ENCODE measurements around the gene MSANTD4.
"Not testable (repeated sequence)": the region's sequence is repeated elsewhere in the genome, so short reads cannot be mapped to it uniquely, and the experiment has no call there.

The MSANTD4 gene

DNA sequence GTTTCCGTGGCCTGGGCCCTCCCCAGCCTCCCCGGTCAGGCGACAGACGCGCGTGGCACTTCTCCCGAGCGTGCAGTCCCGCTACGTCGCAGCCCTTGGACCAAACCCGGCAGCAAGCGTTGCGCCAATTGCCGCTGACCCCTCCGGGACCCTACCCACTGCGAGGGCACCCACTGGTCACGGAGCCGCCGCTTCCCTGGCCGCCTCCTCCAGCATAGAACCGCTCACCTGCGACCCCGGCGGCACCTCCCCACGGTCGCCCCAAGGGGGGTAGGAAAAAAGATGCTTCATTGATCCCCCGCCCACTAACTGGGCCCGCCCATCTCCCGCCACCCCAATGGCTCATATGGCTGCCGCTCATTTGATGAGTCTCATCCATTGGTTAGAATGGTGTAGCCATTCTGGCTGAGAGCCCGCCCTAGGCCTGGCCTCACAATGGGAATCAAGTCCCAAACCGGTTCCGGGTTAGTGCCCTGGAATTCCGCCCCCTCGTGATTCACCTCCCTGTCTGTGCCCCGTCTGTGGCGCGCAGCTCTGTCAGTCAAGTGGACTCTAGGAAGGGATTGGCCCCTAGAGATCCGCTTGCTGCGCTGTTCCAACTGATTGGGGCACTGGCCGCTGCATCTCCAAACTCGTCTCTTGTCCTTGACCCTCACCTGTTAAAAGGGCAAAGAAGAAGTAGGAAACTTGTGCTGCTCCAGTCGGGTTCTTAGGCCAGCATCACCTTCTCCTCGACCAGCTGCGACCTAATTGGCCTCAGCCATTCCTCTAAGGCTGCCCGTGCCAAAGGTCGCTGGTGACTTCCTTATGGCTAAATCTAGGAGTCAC lies at the start of gene MSANTD4:
Gene MSANTD4 (minus strand): TSS at position 274 of the 828 bp plus-strand sequence. CDS start 11,323 bp downstream, outside the sequence.
- peak; percentile 100 for DNase-seq

DNA sequence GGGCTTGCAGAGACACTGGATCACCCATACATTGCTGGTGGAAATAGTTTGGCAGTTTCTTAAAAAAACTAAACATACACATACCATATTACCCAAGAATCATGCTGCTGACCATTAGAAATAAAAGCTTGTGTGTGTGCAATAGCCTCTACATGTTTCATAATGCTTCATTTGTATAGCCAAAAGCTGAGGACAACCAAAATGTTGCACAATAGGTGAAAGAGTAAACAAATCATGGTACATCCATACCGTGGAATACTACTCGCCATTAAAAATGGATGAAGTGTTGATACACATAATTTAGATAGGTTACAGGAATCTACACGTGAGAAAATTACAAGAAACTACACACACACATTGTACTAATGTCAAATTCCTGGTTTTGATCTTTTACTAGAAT lies 48.6 kb upstream of the MSANTD4 start:
- peak; percentile 18 for DNase-seq

DNA sequence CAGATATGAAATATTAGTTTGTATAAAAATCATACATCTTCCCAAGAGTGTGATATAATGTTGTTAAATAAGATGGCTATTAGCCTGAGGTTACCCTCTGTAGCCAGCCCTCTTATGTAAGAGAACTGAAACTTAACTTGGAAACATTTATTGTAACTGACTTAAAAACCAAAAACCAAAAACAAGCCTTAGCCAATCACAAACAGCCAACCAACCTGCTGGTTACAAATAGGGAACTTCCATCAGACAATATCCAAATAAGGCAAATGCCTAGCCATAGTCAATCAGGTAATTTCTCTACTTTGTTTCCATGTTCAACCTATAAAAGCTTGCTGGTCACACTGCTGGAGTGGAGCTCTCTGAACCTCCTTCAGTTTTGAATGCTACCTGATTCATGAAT lies 41.0 kb upstream of the MSANTD4 start:
- peak; percentile 85 for DNase-seq

DNA sequence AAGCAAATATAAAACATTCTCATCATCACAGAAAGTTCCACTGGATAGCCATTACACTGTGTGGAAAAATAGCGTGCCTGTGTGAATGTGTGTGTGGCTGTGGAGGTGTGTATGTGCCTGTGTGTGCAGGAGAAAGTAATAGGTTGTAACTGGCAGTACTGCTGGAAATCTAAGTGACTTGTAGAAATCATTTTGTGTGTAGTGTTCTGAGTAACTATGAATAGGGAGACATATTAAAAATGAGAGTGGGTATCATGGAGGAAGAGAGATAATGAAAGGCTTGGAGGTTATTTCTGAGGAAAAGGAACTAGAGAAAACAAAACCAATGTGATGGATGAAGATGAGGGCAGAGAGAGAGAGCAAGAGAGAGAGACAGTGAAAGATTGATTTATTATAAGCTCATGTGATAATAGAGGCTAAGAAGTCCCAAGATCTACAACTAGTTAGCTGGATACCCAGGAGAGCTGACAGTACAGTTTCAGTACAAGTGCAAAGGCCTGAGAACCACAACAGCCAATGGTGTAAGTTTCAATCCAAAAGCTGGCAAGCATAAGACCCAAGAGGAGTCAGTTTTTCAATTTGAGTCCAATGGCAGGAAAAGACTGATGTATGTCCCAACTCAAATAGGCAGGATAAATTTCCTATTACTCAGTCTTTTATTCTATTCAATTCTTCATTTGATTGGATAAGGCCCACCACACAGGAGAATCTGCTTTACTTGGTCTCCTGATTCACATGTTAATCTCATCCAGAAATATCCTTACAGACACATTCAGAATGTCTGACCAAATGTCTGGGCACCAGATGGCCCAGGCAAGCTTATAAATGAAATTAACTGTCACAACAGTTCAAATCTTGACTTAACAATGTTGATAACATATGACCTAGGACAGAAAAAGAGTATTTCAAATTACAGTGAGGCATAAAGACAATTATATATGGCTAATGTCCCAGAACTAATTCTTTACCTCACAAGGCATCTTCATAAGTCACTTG lies 40.2 kb upstream of the MSANTD4 start:
- no peak for DNase-seq

DNA sequence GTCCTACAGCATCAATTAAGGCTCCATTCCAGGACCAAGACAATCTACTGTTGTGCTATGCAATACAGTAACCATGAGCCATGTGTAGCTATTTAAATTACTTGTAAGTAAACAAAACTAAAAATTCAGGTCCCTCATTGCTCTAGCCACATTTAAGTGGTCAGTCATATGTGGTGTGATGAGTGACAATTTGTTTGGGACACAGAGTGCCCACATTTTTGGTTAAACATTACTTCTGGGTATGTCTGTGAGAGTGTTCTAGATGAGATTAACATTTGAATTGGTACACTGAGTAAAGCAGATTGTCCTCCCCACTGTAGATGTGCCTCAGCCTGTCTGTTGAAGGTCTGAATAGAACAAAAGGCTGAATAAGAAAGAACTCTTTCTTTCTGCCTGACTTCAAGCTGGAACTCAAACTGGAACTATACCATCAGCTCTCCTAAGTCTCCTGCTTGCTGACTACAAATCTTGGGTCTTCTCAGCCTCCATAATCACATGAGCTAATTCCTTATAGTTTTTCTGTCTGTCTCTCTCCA lies 39.3 kb upstream of the MSANTD4 start:
- DNase-seq = no peak

DNA sequence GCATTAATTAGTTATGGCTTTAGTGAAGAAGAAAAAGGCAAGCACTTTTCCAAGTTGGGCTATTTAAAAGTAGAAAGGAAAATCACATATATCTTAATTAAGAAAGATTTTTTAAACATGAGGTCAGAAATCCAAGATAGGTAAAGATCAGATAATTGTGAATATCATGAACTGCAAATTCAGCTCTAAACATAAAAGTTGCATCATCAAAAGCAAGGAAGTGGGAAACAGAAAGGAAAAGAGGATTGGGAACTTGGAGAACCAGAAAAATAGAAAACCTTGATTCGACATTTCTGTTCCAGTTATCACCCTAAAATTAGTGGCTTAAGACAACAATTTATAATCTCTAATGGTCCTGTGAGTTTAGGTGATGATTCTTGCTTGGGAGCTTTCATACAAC lies 37.6 kb upstream of the MSANTD4 start:
- no peak for DNase-seq

DNA sequence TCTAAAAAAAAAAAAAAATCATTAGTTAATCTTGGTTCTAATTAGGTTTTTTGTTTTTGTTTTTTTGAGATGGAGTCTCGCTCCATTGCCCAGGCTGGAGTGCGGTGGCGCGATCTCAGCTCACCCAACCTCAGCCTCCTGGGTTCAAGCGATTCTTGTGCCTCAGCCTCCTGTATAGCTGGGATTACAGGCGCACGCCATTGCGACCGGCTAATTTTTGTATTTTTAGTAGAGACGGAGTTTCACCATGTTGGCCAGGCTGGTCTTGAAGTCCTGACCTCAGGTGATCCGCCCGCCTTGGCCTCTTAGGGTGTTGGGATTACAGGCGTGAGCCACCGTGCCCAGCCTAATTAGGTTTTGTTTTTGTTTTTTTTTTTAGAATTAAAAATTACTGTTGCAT lies 36.3 kb upstream of the MSANTD4 start:
- not testable (repeated sequence) for DNase-seq

DNA sequence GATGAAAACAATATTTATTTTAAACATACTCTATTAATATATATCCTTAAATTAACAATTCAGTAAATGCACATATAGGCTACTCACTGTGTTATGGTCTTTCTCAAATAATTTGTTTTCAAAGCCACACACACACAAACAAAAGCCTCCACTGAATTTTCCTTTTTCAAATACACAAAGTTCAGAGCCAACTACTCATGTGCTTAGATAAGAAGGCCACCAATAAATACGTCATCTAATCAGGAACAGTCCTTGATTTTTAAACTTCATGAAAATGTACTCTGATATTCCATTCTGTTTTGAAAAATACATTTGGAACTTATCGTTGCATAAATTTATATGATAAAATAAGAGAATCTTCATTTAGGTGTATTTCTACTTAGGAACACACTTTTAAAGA lies 29.1 kb upstream of the MSANTD4 start:
- DNase-seq = no peak

DNA sequence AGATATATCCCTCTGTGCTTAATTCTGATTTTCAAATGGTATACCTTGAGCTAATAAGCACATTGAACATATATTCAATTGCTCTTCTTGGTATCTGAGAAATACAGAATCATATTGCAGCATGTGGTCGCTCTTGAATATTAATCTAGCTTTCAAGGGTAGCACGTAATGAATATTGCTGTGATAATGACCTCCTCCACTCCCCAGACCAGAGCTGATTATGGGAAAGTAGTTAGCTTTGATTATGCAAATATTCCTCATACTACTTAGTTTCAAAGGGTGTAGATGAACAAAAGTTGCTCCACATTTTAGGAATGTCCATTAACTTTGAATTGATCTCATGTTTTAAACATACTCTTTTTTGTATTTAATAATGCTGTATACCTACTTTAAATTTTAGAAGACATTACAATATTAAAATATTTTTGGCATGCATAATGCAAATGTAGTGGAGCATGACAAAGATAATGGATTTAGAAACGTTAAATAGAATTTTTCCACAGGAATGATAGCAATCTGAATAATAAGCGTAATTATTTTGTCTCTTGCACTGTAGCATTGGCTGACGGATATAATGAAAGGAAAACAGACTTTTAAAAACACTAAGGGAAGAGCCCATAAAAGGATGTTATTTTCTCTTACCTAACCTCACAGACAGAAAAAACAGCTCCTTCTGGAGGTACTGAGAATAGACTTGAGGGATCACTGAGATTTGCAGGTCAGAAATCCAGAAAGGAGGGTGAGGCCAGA lies 27.9 kb upstream of the MSANTD4 start:
- DNase-seq = no peak

DNA sequence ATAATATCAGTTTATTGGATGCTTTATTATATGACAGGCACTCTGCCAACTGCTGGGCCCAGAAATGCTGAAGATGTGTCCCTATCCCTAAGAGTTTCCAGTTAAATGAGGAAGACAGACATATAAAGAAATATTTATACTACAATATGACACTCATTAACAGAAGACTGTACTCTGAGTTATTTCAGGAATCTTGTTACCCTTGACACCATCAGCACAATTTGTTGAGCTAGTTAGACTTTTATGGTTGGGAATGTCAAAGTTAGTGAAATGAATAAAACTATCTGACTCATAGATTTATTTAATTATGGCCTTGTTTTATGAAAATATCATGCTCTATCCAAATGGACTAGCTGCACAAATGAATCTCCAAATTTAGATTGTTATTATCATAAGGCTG lies 25.6 kb upstream of the MSANTD4 start:
- DNase-seq = no peak

DNA sequence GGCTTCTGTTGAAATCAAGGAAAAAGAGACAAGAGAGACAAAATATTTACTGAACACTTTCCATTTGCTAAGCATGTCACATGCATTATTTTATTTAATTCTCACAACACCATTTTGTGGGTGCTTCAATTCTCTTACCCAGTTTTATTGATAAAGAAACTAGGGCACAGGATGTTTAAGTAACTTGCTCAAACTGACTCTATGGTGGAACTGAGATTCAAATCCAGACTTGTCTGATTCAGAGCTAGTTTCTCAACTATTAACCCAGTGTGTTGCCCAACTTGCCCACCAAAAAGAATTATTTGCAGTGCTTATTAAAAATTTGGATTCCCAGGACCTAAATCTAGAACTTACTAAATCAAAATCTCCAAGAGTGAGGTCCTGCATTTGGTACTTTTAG lies 21.5 kb upstream of the MSANTD4 start:
- no peak for DNase-seq

DNA sequence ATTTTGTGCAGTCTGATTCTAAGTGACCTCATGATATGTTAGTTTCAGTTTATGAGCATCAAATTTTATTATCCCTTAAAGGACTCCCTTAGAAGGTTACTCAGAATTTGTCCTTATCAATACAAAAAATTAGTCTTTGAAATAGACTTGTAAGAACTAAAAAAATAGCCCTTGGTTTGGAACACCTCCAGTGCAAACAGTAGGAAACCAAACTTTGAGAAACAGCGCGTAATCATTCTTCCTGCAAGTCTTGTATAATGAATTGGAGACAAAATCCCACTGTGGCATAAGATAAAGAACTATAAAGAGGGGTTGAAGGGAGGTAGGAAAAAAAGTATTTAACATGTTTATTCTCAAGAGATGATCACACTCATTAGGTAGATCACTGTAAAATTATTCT lies 10.8 kb upstream of the MSANTD4 start:
- no peak for DNase-seq

DNA sequence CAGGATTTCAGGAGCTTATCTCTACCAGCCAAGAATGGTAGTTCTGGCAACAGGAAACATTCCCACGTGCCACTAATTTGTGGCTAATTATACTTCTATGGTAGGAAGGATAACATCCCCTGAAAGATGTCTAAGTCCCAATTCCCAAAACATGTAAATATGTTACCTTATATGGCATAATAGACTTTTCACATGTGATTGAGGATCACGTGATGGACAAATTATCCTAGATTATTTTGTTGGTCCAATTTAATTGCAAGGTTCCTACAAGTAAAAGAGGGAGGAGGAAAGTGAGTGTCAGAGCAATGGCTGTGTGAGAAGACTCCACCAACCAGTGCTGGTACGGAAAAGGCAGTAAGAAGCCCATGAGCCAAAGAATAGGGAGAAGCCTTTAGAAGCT lies 9.9 kb upstream of the MSANTD4 start:
- no peak for DNase-seq

DNA sequence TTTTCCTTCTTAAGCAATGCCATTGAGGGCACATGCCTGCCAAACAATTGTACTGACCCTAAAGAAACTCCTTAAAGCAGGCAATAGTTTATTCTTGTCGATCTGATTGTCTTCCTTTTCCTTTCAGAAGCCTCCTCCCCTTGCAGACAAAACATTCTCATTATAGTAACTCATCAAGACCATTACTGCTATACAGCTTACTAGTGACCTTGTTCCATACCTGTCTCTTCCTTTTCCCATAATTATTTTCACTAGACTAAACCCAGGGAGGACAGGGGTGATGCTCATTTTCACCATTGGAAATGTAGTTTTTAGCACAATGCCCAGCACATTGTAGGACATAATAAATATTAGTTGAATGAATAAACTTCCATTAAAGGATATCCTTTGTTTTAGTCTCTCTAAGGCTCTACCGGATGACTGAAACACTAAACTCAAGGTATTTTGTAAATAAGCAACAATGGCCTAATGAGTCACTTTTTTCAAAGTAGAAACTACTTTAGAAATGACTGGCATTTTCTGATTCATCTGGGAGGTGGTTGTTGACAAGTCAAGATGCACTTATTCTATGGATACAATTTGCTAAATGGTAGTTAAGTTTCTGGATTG lies 9.3 kb upstream of the MSANTD4 start:
- DNase-seq = no peak

DNA sequence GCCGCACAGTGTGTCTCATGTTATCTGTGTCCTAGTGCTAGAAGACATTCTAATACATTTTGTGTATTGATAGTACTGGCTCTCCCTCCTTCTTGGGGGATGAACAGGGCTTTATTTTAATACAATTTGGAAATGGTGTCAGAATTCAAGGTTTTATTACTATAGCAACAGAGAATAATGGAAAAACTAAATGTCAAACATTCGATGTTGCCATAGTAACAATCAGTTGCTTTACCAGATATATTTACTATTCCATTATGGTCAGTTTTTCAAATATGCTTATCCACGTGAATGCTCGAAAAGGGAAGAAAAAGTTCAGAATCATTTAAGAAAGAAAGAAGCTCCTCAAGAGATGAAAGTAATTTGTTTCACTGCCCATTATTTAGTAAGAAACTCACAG lies 8.6 kb upstream of the MSANTD4 start:
- no peak for DNase-seq

DNA sequence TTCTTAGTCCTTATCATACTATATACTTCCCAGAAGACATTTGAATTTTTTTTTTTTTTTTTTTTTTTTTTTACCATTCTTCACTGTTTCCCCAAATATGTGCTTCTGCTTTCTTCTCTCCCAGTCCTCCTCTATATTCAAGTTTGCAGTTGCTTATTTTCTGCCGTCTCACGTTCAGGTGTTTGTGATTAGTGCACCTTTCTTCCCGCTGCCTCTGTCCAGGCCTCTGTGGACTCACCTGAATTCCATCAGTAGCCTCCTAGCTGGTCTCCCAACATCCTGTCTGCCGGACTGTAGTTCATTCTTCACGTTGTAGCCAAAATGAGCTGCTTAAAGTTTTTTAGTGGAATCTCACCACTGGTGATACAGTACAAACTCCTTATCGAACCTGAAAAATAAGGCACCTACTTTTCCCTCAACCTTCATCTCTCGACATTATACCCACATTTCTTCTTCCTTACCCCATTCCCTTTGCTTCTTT lies 795 bp upstream of the MSANTD4 start:
- DNase-seq = no peak

DNA sequence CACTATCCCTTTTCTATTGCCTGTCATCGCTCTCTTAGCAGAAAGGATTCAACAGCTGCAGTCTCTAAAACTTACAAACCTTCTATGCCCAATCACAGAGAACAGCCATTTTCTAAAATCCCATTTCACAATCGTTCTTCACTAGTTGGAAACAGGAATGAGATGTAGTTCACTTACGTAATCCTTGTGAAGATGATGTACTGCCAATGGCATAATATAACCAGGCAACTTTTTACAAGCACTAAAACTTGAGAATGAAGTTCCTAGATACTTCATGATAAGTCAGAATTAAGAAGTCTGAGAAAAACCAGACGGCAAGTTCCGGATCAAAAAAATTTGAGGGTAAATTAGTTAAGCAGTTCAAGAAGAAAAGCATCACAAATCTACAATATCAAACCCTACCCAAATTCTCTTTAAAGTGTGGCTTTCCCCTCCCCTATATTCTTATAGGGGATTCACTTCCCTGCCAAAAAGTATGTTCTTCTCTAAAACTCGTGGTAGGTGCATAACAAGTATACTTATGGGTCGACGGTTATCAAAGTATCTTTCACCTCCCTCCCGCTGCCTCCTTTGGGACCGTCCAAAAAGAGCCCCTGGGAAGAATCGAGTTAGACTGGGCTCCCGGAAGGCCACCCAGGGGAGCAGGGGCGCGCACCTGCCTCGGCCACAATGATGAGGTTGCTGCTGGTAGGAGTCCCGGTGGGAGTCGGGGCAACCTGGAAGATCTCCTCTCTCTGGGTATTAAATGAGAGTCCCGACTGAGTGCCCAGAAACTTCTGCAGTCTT lies 666 bp downstream of the MSANTD4 start:
- peak; percentile 73 for DNase-seq

DNA sequence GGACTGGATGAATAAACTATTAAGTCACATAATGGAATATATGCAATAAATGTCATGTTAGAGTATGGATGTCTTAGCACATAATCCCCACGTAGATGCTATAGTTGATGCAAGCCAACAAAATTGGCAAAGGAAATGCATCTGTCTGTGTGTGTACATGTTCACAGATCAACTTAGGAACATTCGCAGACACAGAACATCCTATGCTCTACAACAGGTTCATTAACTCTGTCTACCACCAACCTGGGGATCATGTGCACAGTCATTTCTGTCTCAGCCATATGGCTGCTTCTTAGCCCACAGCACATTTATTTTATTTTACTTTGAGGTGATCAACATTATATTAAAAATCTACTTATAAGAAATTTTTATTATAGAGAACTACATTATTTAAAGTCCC lies 4.9 kb downstream of the MSANTD4 start:
- DNase-seq = no peak

DNA sequence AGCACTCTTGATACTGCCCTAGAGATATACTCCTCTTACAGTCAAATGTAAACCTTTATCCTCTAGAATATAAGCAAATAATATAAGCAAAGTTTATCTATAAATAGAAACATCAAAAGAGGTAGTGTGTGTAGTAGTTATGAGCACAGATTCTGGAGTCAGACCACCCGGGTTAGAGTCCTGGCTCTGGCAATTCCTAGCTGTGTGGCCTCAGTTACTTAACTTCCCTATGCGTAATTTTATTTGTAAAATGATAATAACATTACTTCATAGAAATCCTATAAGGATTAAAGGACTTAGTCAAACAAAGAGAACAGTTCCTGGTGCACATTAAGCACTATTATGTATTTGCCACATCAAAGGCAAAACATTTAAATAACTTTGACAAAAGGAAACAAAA lies 7.0 kb downstream of the MSANTD4 start:
- DNase-seq = no peak

DNA sequence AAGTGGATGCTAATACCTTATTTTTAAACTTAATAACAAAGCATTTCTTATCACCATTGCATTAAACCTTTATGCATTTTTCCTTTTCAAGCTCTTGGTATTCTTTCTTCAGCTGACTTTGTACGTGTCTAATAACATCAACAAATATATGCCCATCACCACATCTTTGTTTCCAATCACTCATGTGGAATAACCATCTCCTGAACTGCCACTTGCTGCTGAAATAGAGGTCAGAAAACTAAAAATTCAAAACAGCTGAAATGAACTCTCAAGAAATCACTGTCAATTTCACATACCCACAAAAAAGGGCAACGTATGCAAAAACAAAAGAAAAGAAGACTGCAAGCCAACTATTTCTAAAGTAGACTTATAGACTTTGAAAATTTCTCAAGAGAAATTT lies 7.4 kb downstream of the MSANTD4 start:
- no peak for DNase-seq

DNA sequence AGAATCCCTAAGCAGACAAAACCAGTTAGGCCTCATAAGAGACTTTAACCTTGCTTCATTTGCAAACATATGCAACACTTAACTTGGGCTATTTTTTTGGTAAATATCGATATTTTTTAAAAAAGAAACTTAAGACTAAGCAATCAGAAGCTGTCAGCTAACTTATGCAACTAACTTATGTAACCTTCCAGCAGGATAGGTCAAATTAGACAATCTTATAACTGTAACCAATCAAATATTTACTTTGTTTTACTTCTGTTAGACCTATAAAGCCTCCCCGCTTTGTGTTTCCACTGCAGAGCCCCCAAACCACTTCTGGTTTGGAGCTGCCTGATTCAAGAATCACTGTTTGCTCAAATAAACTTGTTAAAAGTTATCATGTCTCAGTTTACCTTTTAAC lies 8.0 kb downstream of the MSANTD4 start:
- DNase-seq = no peak

Measured in MV-4-11 (cell line).